Muscle layer of colon (tissue), 2 donors: Measurements from ENCODE around the gene RASA4.
"Not testable (repeated sequence)": the region's sequence is repeated elsewhere in the genome, so short reads cannot be mapped to it uniquely, and the experiment has no call there.

Experiments used
- H3K27ac ChIP-seq: one replicate; pipeline ENCODE4 v1.7.0; 2013; ENCODE audit warnings: low read depth, mild to moderate bottlenecking, low read length, moderate library complexity
- H3K27me3 ChIP-seq, 2 donors: one replicate each; pipeline ENCODE4 v1.7.0; 2013; ENCODE audit warnings: low read length in 2 of 2, mild to moderate bottlenecking in 2 of 2; ENCODE audit not compliant: insufficient read depth in 2 of 2, control insufficient read depth in 1 of 2
- H3K36me3 ChIP-seq: one replicate; pipeline ENCODE4 v1.7.0; 2013; ENCODE audit warnings: mild to moderate bottlenecking, low read length; ENCODE audit not compliant: insufficient read depth
- H3K4me1 ChIP-seq: one replicate; pipeline ENCODE4 v1.7.0; 2013; ENCODE audit warnings: mild to moderate bottlenecking, low read length; ENCODE audit not compliant: insufficient read depth
- H3K4me3 ChIP-seq, 2 donors: one replicate each; pipeline ENCODE4 v1.7.0; 2013; ENCODE audit warnings: low read length in 2 of 2, low read depth in 1 of 2, mild to moderate bottlenecking in 1 of 2, moderate library complexity in 1 of 2
- H3K9ac ChIP-seq: one replicate; pipeline ENCODE4 v1.7.0; 2013; ENCODE audit warnings: low read length
- H3K9me3 ChIP-seq: one replicate; pipeline ENCODE4 v1.7.0; 2013; ENCODE audit warnings: mild to moderate bottlenecking, low read length
- donor health status: abdominal sarcoma.
- donor health status: Adenocarcinoma of cecum.

The RASA4 gene

GRCh38 chr7:102602317-102602716 is 14.2 kb downstream of the RASA4 start:
- H3K27ac ChIP-seq, H3K9me3 ChIP-seq, H3K9ac ChIP-seq, H3K4me1 ChIP-seq, H3K4me3 ChIP-seq, H3K27me3 ChIP-seq, H3K36me3 ChIP-seq: not testable (repeated sequence)

- not testable (repeated sequence) for H3K27ac ChIP-seq, H3K4me3 ChIP-seq, H3K27me3 ChIP-seq, H3K4me1 ChIP-seq, H3K36me3 ChIP-seq, H3K9me3 ChIP-seq, H3K9ac ChIP-seq
Observed at GRCh38 chr7:102599699-102600098, 16.9 kb downstream of the RASA4 start.

GRCh38 chr7:102596036-102596435 is 20.5 kb downstream of the RASA4 start:
- not testable (repeated sequence) for H3K9ac ChIP-seq, H3K4me1 ChIP-seq, H3K9me3 ChIP-seq, H3K36me3 ChIP-seq, H3K4me3 ChIP-seq, H3K27ac ChIP-seq, H3K27me3 ChIP-seq

GRCh38 chr7:102593637-102594334 is 22.8 kb downstream of the RASA4 start:
- H3K36me3 ChIP-seq, H3K27ac ChIP-seq: not testable (repeated sequence)

GRCh38 chr7:102592477-102593019 is 24.0 kb downstream of the RASA4 start:
- not testable (repeated sequence) for H3K27ac ChIP-seq, H3K4me1 ChIP-seq, H3K9me3 ChIP-seq, H3K4me3 ChIP-seq, H3K36me3 ChIP-seq, H3K9ac ChIP-seq, H3K27me3 ChIP-seq

More at GRCh38 chr7:102593637-102594334, 22.8 kb downstream of the RASA4 start:
- not testable (repeated sequence) for H3K4me1 ChIP-seq, H3K4me3 ChIP-seq, H3K9ac ChIP-seq, H3K9me3 ChIP-seq, H3K27me3 ChIP-seq

GRCh38 chr7:102589857-102590256 is 26.7 kb downstream of the RASA4 start:
- H3K9me3 ChIP-seq, H3K4me1 ChIP-seq, H3K27ac ChIP-seq, H3K36me3 ChIP-seq, H3K27me3 ChIP-seq, H3K4me3 ChIP-seq, H3K9ac ChIP-seq: not testable (repeated sequence)

- not testable (repeated sequence) for H3K36me3 ChIP-seq, H3K4me1 ChIP-seq, H3K27me3 ChIP-seq, H3K9ac ChIP-seq, H3K27ac ChIP-seq, H3K9me3 ChIP-seq, H3K4me3 ChIP-seq
Observed at GRCh38 chr7:102583495-102583894, 33.1 kb downstream of the RASA4 start.

- H3K27me3 ChIP-seq, H3K9me3 ChIP-seq, H3K9ac ChIP-seq, H3K4me1 ChIP-seq, H3K27ac ChIP-seq, H3K4me3 ChIP-seq, H3K36me3 ChIP-seq: not testable (repeated sequence)
Observed at GRCh38 chr7:102581722-102582121, 34.8 kb downstream of the RASA4 start.

- H3K4me3 ChIP-seq, H3K36me3 ChIP-seq, H3K27ac ChIP-seq, H3K27me3 ChIP-seq, H3K4me1 ChIP-seq, H3K9ac ChIP-seq, H3K9me3 ChIP-seq: not testable (repeated sequence)
Observed at GRCh38 chr7:102578486-102578885, 38.1 kb downstream of the RASA4 start.

- not testable (repeated sequence) for H3K9ac ChIP-seq, H3K4me3 ChIP-seq, H3K27me3 ChIP-seq, H3K4me1 ChIP-seq, H3K9me3 ChIP-seq, H3K36me3 ChIP-seq, H3K27ac ChIP-seq
Observed at GRCh38 chr7:102577315-102578240, 39.0 kb downstream of the RASA4 start.

GRCh38 chr7:102576363-102576762 is 40.2 kb downstream of the RASA4 start:
- not testable (repeated sequence) for H3K4me3 ChIP-seq, H3K9me3 ChIP-seq, H3K4me1 ChIP-seq, H3K36me3 ChIP-seq, H3K9ac ChIP-seq, H3K27me3 ChIP-seq, H3K27ac ChIP-seq

- not testable (repeated sequence) for H3K4me1 ChIP-seq, H3K27me3 ChIP-seq, H3K27ac ChIP-seq, H3K4me3 ChIP-seq, H3K9me3 ChIP-seq, H3K36me3 ChIP-seq, H3K9ac ChIP-seq
Observed at GRCh38 chr7:102574607-102575006, 41.9 kb downstream of the RASA4 start.
